ENCODE data around the gene TPGS2. TPM values are rescaled to one million over a fixed set of nuclear protein-coding genes. Genes with fewer than 3 reads are reported as not detected.

The TPGS2 gene
- total RNA-seq, 1 donor from 2014 or later, result 81.6 TPM

GRCh38 chr18:36744261-36744876, 84.4 kb downstream of the TPGS2 start:
- Mint-ChIP-seq H3K4me3 (ENCODE audit: low read depth) (no peak overlapping the region), H3K27me3 (ENCODE audit: low read depth) (peaks cover 5% of the 10 kb centered on the region), H3K36me3 (ENCODE audit: low read depth) (no peaks in the 10 kb centered on the region), H3K27ac (no peak overlapping the region), H3K9me3 (no peaks in the 10 kb centered on the region), H3K4me1 (ENCODE audit: low read depth) (no peaks in the 10 kb centered on the region)
- DNase-seq (ENCODE audit: low spot score), result no peak
- intact Hi-C loops (cut with micrococcal nuclease), result no loop called here

Other genes starting within 250 kb of the TPGS2 start
- 7.4 and 7.9 TPM in 2 replicates for gene KIAA1328, start 125 bp upstream of the TPGS2 start, total RNA-seq

Measured in activated T-helper 2 cell treated with anti-CD3 and anti-CD28 coated beads, Interferon-gamma antibody, Interleukin-2, Interleukin-4, amounts not matched to agents 10 μg/mL and 5 μg/mL and 100 μg/mL, durations not matched to agents 14 hours and 24 hours and 36 hours (primary cell).